Peyer's patch (tissue), 4 donors: ENCODE measurements around the gene ZNF444. TPM values are rescaled to one million over a fixed set of nuclear protein-coding genes. Genes with fewer than 3 reads are reported as not detected.

Experiments used
- DNase-seq, 3 donors: peaks; one replicate each; pipeline ENCODE4 v3.0.0-alpha.2; 2017 to 2019
- H3K27ac ChIP-seq, 4 donors: fragments of 200-600 bp; sonication (generic); one replicate each; pipeline ENCODE4 v1.5.1; 2016 to 2019
- H3K27me3 ChIP-seq, 2 donors: fragments of 200-600 bp; sonication (generic); one replicate each; pipeline ENCODE4 v1.5.1; 2019
- H3K36me3 ChIP-seq, 3 donors: fragments of 200-600 bp; sonication (generic); one replicate each; pipeline ENCODE4 v1.5.1; 2016 to 2019
- H3K4me1 ChIP-seq, 4 donors: fragments of 200-600 bp; sonication (generic); one replicate each; pipeline ENCODE4 v1.5.1; 2016 to 2019
- H3K4me3 ChIP-seq, 4 donors: fragments of 200-600 bp; sonication (generic); 1 replicate in 3 of 4; 2 replicates in 1 of 4; pipeline ENCODE4 v1.5.1; 2016 to 2019; ENCODE audit warnings: mild to moderate bottlenecking in 1 of 4
- H3K9me3 ChIP-seq, 4 donors: fragments of 200-600 bp; sonication (generic); one replicate each; pipeline ENCODE4 v1.5.1; 2016 to 2019; ENCODE audit warnings: mild to moderate bottlenecking in 1 of 4
- POLR2A ChIP-seq, 2 donors: fragments of 450-650 bp; IDR thresholded peaks; one replicate each; pipeline ENCODE4 v1.5.1; 2017; ENCODE audit warnings: antibody characterized with exemption in 2 of 2, mild to moderate bottlenecking in 2 of 2, moderate library complexity in 2 of 2
- total RNA-seq, 4 donors: library from RNA; depleted of rRNA; stranded (reverse); fragments of >200 nt; gene quantifications; one replicate each; pipeline ENCODE4 v1.1.0, GENCODE V29; 2016
- TF ChIP-seq, protein P1 (sequence below), 6 experiments: fragments of 450-650 bp in 4 of 6; fragments of 200-600 bp in 2 of 6; sonication (generic) in 1 of 6; IDR thresholded peaks; one replicate each; pipeline ENCODE4 v1.5.1; 2017 to 2019; ENCODE audit warnings: antibody characterized with exemption in 6 of 6, mild to moderate bottlenecking in 3 of 6, moderate library complexity in 1 of 6

The ZNF444 gene
- total RNA-seq, 4 donors from 2014 or later: 22.1 to 49.9 (median 33.2) TPM

DNA sequence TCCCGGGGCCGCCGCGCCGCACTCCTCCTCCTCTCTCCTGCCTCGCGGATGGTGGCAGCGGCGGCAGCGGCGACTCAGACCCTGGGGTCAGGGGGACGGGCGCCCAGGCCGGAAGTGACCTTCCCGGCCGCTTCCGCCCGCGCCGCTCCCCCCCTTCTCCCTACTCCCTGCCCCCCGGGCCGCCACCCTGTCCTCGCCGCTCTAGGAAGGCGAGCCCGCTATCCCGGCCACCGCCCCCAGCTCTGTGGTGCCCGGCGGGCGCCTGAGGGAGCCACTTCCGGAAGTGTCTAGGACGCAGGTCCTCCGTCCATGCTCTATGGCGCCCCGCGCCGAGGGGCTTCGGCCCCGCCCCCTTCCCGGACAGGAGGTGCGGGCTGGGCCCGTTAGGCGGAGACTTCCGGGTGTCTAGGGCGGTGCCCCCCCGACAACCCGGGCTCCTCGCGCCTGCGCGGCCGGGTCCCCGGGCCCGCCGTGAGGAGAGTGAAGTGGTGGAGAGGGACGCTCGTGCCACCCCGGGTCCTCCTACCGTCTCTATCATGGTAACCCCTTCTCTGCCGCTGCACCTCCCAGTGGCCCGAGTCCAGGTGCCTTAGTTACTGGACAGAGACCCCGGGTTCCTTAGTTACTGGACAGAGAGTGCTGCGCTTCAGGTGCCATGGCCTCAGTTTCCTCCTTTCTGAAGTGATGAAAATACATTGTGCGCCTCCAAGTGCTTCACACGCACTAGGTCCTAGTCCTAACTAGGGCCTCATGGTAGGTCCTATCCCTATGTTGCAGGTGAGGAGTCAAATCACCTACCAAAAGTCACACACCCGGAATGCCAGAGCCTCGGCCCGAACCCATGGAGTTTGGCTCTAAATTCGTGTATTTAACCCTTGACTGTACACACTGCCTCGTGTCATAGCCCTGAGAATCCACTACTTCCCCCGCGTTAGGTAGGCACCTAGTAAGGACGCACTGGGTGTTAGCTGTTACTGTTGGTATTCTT is 19.6 kb upstream of the ZNF444 start, which contains the start of gene ZNF787:
Gene ZNF787, minus strand, starts transcription at position 116 of the 988 bp plus-strand sequence. CDS start 18,078 bp downstream, outside the sequence.
- peak; percentile 95 to 99 (median 98) for DNase-seq
- peak within 1 kb of the TSS; percentile 72 to 100 (median 84) for H3K4me3 ChIP-seq
- no peaks in the 10 kb centered on the region for H3K9me3 ChIP-seq
- peaks cover 8 to 47% (median 16%) of the 10 kb centered on the region in 4 donors for H3K4me1 ChIP-seq
- peaks cover 0 to 6% (median 0%) of the 10 kb centered on the region in 3 donors for H3K36me3 ChIP-seq
- H3K27me3 ChIP-seq: no peaks in the 10 kb centered on the region
- peak within 1 kb of the TSS; percentile 93 to 100 (median 96) for H3K27ac ChIP-seq
- TF ChIP-seq POLR2A (IDR thresholded peaks at IDR 0.05): peak; percentile 49 to 55
- TF ChIP-seq, protein P1, sequence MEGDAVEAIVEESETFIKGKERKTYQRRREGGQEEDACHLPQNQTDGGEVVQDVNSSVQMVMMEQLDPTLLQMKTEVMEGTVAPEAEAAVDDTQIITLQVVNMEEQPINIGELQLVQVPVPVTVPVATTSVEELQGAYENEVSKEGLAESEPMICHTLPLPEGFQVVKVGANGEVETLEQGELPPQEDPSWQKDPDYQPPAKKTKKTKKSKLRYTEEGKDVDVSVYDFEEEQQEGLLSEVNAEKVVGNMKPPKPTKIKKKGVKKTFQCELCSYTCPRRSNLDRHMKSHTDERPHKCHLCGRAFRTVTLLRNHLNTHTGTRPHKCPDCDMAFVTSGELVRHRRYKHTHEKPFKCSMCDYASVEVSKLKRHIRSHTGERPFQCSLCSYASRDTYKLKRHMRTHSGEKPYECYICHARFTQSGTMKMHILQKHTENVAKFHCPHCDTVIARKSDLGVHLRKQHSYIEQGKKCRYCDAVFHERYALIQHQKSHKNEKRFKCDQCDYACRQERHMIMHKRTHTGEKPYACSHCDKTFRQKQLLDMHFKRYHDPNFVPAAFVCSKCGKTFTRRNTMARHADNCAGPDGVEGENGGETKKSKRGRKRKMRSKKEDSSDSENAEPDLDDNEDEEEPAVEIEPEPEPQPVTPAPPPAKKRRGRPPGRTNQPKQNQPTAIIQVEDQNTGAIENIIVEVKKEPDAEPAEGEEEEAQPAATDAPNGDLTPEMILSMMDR (IDR thresholded peaks at IDR 0.05): peak in 1 of 6 experiments; percentile 2

DNA sequence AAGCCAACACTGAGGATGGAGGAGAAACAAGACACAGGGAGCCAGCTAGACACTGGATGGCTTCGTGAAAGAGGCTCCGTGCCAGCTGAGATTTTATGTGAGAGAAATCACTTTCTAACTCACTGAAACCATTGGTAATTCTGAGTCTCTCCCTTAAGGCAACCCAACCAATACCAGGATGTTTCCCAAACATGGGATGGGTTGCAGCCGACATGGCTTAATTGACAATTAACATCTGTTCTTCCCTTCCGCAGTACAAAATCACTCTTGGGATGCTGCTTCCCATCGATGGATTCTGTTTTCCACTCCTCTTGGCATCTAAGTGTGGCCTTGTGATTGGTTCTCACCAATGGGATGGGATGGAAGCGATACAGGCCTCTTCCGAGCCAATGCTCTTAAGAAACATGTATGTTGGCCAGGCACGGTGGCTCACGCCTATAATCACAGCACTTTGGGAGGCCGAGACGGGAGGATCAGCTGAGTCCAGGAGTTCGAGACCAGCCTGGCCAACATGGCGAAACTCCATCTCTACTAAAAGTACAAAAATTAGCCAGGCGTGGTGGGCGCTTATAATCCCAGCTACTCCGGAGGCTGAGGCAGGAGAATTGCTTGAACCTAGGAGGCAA is 17.7 kb upstream of the ZNF444 start:
- Histone ChIP-seq H3K27me3 (no peaks in the 10 kb centered on the region), H3K36me3 (no peaks in the 10 kb centered on the region), H3K9me3 (no peaks in the 10 kb centered on the region), H3K4me1 (peaks cover 8 to 28% (median 16%) of the 10 kb centered on the region in 4 donors), H3K27ac (no peak overlapping the region), H3K4me3 (no peak overlapping the region)
- no peak for TF ChIP-seq POLR2A (IDR thresholded peaks at IDR 0.05)
- TF ChIP-seq, protein P1 (IDR thresholded peaks at IDR 0.05): no peak
- no peak for DNase-seq

DNA sequence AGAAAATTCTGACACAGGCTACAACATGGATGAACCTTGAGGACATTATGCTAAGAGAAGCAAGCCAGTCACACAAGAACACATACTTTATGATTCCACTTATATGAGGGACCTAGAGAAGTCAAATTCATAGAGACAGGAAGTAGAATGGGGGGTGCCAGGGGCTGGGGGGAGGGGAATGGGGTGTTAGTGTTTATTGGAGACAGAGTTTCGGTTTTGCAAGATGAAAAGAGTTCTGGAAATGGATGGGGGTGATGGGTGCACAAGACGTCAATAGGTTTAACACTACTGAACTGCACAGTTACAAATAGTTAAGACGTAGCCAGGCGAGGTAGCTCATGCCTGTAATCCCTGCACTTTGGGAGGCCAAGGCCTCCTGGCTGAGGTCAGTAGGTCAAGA is 16.5 kb upstream of the ZNF444 start:
- H3K27ac ChIP-seq: no peak overlapping the region
- no peak for DNase-seq
- no peaks in the 10 kb centered on the region for H3K27me3 ChIP-seq
- H3K4me1 ChIP-seq: peaks cover 0 to 16% (median 5%) of the 10 kb centered on the region in 4 donors
- no peak for TF ChIP-seq POLR2A (IDR thresholded peaks at IDR 0.05)
- TF ChIP-seq, protein P1 (IDR thresholded peaks at IDR 0.05): no peak
- no peak overlapping the region for H3K4me3 ChIP-seq
- no peaks in the 10 kb centered on the region for H3K36me3 ChIP-seq
- H3K9me3 ChIP-seq: no peaks in the 10 kb centered on the region

DNA sequence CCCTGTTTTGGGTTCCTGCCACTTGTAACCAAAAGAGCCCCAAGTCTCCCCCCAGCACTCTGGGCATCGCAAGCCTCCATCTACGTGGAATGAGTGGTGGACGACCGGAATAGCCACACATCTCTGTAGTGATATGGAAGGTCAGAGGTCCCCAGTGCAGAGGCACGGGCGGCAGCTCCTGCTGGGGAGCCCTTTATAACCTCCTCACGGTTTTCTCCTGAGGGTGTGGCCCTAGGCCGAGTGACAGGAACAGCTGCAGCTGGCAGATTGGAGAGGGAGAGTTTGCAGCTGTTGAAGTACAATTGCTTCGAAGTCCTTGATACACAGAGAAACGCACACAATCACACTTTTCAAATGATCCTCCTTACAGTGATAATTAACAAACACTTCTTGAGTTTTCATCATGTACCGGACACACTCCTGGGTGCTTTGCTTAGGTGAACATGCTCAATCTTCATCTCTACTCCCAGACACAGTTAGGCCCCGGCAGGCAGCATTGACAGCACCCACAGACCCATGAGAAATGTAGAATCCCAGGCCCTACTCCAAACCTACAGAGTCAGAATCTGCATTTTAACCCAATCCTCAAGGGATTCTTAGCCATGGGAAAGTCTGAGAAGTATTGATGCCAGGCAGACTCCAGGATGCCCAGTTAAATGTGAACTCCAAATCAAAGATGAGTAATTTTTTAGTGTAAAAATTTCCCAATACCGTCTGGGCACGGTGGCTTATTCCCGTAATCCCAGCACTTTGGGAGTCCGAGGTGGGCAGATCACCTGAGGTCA is 15.1 kb upstream of the ZNF444 start:
- no peaks in the 10 kb centered on the region for H3K9me3 ChIP-seq
- no peaks in the 10 kb centered on the region for H3K36me3 ChIP-seq
- H3K27ac ChIP-seq: no peak overlapping the region
- no peak overlapping the region for H3K4me3 ChIP-seq
- H3K4me1 ChIP-seq: peaks cover 0 to 8% (median 0%) of the 10 kb centered on the region in 4 donors
- no peaks in the 10 kb centered on the region for H3K27me3 ChIP-seq
- DNase-seq: no peak
- TF ChIP-seq, protein P1 (IDR thresholded peaks at IDR 0.05): no peak
- no peak for TF ChIP-seq POLR2A (IDR thresholded peaks at IDR 0.05)
